ENCODE results near the gene EPX.
"Not testable (repeated sequence)": the region's sequence is repeated elsewhere in the genome, so short reads cannot be mapped to it uniquely, and the experiment has no call there.

EPX gene, protein sequence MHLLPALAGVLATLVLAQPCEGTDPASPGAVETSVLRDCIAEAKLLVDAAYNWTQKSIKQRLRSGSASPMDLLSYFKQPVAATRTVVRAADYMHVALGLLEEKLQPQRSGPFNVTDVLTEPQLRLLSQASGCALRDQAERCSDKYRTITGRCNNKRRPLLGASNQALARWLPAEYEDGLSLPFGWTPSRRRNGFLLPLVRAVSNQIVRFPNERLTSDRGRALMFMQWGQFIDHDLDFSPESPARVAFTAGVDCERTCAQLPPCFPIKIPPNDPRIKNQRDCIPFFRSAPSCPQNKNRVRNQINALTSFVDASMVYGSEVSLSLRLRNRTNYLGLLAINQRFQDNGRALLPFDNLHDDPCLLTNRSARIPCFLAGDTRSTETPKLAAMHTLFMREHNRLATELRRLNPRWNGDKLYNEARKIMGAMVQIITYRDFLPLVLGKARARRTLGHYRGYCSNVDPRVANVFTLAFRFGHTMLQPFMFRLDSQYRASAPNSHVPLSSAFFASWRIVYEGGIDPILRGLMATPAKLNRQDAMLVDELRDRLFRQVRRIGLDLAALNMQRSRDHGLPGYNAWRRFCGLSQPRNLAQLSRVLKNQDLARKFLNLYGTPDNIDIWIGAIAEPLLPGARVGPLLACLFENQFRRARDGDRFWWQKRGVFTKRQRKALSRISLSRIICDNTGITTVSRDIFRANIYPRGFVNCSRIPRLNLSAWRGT

DNA sequence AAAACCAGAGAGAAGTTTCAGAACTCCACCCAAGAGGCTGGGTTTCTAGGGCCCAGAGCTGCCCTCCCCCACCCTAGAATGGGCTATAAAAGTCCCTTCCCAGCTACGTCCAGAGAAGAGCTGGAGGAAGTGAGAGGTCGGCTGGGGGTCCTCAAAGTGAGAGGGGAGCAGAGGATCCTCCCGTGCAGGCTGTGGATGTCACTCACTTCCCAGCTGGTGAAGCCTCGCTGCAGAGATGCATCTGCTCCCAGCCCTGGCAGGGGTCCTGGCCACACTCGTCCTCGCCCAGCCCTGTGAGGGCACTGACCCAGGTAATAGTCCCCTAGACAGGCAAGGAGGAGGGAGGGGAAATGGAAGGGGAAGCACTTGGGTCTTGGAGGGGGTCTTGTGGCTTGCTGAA, at the start of gene EPX:
TSS of gene EPX (plus strand) at position 115 of the 400 bp plus-strand sequence. CDS start at position 236, 121 bp downstream.
- no peaks in the 10 kb centered on the region for H3K9me3 ChIP-seq (ENCODE audit: control insufficient read depth, low read length)
- H3K27me3 ChIP-seq (replicated peaks; ENCODE audit: control insufficient read depth, insufficient read depth, low read length): peaks cover 71% of the 10 kb centered on the region
- H3K4me1 ChIP-seq (ENCODE audit: control insufficient read depth, insufficient read depth, low read length): peaks cover 11% of the 10 kb centered on the region
- no peak within 1 kb of the TSS for H3K4me3 ChIP-seq (ENCODE audit: low read length)
- H3K36me3 ChIP-seq (ENCODE audit: control insufficient read depth, insufficient read depth, low read length, severe bottlenecking): no peaks in the 10 kb centered on the region
- no peak for DNase-seq (ENCODE audit: low read depth)
- H3K9ac ChIP-seq (ENCODE audit: low read length): no peak within 1 kb of the TSS

DNA sequence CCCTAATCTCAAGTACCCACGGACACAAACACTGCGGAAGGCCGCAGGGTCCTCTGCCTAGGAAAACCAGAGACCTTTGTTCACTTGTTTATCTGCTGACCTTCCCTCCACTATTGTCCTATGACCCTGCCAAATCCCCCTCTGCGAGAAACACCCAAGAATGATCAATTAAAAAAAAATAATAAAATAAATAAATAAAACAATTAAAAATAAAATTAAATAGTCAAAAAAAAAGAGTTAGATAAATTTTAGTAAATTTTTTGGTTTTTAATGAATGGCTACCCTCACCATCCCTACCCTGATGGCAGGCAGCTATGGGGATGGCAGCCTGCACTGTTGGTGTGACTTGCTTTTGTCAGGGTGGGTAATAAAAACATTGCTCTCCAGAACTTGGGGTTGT, 49.2 kb upstream of the EPX start:
- not testable (repeated sequence) for H3K4me1 ChIP-seq (ENCODE audit: control insufficient read depth, insufficient read depth, low read length); DNase-seq (ENCODE audit: low read depth); H3K9ac ChIP-seq (ENCODE audit: low read length); H3K36me3 ChIP-seq (ENCODE audit: control insufficient read depth, insufficient read depth, low read length, severe bottlenecking); H3K4me3 ChIP-seq (ENCODE audit: low read length)
- peaks cover 14% of the 10 kb centered on the region for H3K27me3 ChIP-seq (replicated peaks; ENCODE audit: control insufficient read depth, insufficient read depth, low read length)
- peaks cover 46% of the 10 kb centered on the region for H3K9me3 ChIP-seq (ENCODE audit: control insufficient read depth, low read length)

DNA sequence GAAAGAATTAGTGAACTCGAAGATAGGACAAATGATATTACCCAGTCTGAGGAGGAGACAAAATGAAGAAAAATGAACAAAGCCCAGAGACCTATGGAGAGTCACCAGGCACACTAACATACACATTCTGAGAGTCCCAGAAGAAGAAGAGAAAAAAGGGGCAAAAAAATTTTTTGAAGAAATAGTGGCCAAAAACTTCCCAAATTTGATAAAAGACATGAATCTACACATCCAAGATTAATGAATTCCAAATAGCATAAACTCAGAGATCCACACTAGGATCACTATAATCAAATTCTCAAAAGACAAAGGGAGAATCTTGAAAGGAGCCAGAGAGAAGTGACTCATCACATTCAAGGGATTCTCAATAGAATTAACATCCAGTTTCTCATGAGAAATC, 47.7 kb upstream of the EPX start:
- DNase-seq (ENCODE audit: low read depth): no peak
- Histone ChIP-seq H3K4me3 (ENCODE audit: low read length) (no peak overlapping the region), H3K36me3 (ENCODE audit: control insufficient read depth, insufficient read depth, low read length, severe bottlenecking) (no peaks in the 10 kb centered on the region), H3K4me1 (ENCODE audit: control insufficient read depth, insufficient read depth, low read length) (no peaks in the 10 kb centered on the region), H3K27me3 (replicated peaks; ENCODE audit: control insufficient read depth, insufficient read depth, low read length) (peaks cover 22% of the 10 kb centered on the region), H3K9ac (ENCODE audit: low read length) (no peak overlapping the region), H3K9me3 (ENCODE audit: control insufficient read depth, low read length) (peaks cover 51% of the 10 kb centered on the region)

DNA sequence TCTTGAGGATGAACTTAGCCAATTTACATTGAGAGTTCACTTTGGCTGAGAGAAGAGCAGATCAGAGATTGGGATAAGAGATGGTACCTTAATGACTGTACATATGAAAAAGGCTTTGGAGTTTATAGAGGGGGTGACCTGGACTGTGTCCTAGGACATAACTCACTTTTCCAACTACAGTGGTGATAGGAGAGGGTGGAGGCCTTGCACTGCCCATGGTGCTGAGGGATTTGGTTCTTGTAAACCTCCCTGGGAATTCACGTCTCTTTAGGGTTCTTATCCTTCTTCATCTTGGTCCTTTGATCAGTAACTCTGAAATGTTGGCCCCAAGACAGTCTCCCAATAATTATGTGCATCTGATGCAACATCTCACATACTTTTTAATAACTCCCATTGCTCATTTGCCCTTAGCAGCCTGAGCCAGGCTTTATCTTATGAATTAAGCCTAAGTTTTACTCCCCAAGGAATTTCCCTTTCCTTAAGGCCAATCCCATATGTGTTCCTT, 44.5 kb upstream of the EPX start, which contains the start of gene OR4D1:
TSS of gene OR4D1 (plus strand) at position 455 of the 505 bp plus-strand sequence. CDS start 6,770 bp downstream, outside the sequence.
- H3K9ac ChIP-seq (ENCODE audit: low read length): no peak within 1 kb of the TSS
- DNase-seq (ENCODE audit: low read depth): no peak
- H3K27me3 ChIP-seq (replicated peaks; ENCODE audit: control insufficient read depth, insufficient read depth, low read length): peaks cover 41% of the 10 kb centered on the region
- no peaks in the 10 kb centered on the region for H3K4me1 ChIP-seq (ENCODE audit: control insufficient read depth, insufficient read depth, low read length)
- no peaks in the 10 kb centered on the region for H3K36me3 ChIP-seq (ENCODE audit: control insufficient read depth, insufficient read depth, low read length, severe bottlenecking)
- H3K4me3 ChIP-seq (ENCODE audit: low read length): no peak within 1 kb of the TSS
- H3K9me3 ChIP-seq (ENCODE audit: control insufficient read depth, low read length): peaks cover 51% of the 10 kb centered on the region

DNA sequence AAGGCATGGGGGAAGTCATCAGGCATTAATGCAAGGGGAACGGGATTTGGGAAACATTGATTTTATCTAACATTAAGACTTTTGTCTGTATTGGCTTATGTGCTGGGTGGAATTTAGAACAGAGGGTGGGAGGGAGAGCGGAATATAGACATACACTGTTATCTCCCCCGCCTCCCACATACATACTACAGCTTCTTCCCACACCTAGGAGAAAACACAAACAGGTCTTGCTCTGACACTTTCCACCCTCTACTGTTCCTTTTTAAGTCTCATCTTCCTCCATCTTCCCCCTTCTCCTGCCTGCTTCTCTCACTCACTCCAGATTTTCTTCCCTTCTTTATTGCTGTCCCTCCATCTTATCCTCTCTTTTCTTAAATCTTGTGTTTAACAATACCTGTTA, 43.9 kb upstream of the EPX start:
- Histone ChIP-seq H3K9me3 (ENCODE audit: control insufficient read depth, low read length) (peaks cover 51% of the 10 kb centered on the region), H3K4me1 (ENCODE audit: control insufficient read depth, insufficient read depth, low read length) (no peaks in the 10 kb centered on the region), H3K9ac (ENCODE audit: low read length) (no peak overlapping the region), H3K4me3 (ENCODE audit: low read length) (no peak overlapping the region), H3K36me3 (ENCODE audit: control insufficient read depth, insufficient read depth, low read length, severe bottlenecking) (no peaks in the 10 kb centered on the region), H3K27me3 (replicated peaks; ENCODE audit: control insufficient read depth, insufficient read depth, low read length) (peaks cover 45% of the 10 kb centered on the region)
- no peak for DNase-seq (ENCODE audit: low read depth)

DNA sequence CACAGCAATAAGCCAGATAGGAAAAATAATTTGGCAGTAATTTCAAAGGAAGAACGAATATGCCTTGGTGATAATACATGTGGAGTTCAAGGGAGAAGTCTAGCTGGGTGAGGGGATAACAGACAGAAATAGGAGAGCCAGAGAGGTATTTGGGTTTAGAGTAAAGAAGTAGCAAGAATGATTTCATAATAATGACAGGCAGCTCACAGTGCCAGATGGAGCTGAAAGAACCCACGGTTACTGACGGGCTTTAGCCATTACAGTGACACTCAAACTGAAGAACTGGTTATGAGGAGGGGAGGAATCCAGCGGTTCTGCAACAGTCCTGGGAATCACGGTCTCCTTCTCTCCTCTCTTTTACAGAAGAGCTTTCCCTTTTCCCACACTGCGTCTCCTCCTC, 42.1 kb upstream of the EPX start:
- H3K27me3 ChIP-seq (replicated peaks; ENCODE audit: control insufficient read depth, insufficient read depth, low read length): peaks cover 57% of the 10 kb centered on the region

DNA sequence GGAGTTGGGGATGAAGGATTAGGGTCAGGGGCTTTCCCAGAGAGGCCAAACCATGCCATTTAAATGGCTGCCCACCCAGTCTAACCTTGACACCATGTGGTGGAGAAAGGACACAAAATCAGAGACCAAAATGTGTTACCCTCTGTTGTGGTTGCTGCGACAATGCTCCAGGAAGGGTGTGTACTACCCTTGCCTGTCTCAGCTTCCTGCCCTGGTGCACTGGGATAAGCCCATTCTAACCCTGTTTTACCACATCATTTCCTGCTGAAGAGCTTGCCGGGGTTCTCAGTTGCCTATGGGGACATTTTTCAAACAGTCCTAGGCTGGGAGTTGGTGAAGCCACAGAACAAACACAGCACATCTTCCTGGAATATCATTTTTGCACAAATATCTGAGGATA, 39.5 kb upstream of the EPX start:
- H3K9me3 ChIP-seq (ENCODE audit: control insufficient read depth, low read length): peaks cover 8% of the 10 kb centered on the region
- no peak overlapping the region for H3K9ac ChIP-seq (ENCODE audit: low read length)
- H3K4me3 ChIP-seq (ENCODE audit: low read length): no peak overlapping the region
- DNase-seq (ENCODE audit: low read depth): no peak
- H3K27me3 ChIP-seq (replicated peaks; ENCODE audit: control insufficient read depth, insufficient read depth, low read length): peaks cover 69% of the 10 kb centered on the region
- H3K36me3 ChIP-seq (ENCODE audit: control insufficient read depth, insufficient read depth, low read length, severe bottlenecking): no peaks in the 10 kb centered on the region
- H3K4me1 ChIP-seq (ENCODE audit: control insufficient read depth, insufficient read depth, low read length): no peaks in the 10 kb centered on the region

More for the DNA sequence above, 42.1 kb upstream of the EPX start:
- no peaks in the 10 kb centered on the region for H3K36me3 ChIP-seq (ENCODE audit: control insufficient read depth, insufficient read depth, low read length, severe bottlenecking)
- H3K4me1 ChIP-seq (ENCODE audit: control insufficient read depth, insufficient read depth, low read length): no peaks in the 10 kb centered on the region
- no peak overlapping the region for H3K9ac ChIP-seq (ENCODE audit: low read length)
- peaks cover 35% of the 10 kb centered on the region for H3K9me3 ChIP-seq (ENCODE audit: control insufficient read depth, low read length)
- no peak for DNase-seq (ENCODE audit: low read depth)
- no peak overlapping the region for H3K4me3 ChIP-seq (ENCODE audit: low read length)

DNA sequence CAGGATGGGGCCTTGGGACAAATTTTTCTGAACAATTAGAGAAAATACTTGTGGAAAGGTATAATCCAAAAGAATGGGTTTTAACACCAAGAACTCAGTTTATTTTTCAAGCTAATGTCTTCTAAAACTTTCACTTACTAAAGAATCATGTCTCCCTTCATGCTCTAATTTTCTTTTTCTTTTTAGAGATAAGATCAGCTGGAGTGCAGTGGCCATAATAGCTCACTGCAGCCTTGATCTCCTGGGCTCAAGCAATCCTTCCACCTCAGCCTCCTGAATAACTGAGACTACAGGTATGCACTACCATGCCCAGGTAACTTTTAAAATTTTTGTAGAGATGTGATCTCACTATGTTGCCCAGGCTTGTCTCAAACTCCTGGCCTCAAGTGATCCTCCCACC, 38.9 kb upstream of the EPX start:
- Histone ChIP-seq H3K36me3 (ENCODE audit: control insufficient read depth, insufficient read depth, low read length, severe bottlenecking) (no peaks in the 10 kb centered on the region), H3K9me3 (ENCODE audit: control insufficient read depth, low read length) (peaks cover 3% of the 10 kb centered on the region), H3K9ac (ENCODE audit: low read length) (no peak overlapping the region), H3K4me1 (ENCODE audit: control insufficient read depth, insufficient read depth, low read length) (no peaks in the 10 kb centered on the region), H3K27me3 (replicated peaks; ENCODE audit: control insufficient read depth, insufficient read depth, low read length) (peaks cover 69% of the 10 kb centered on the region), H3K4me3 (ENCODE audit: low read length) (no peak overlapping the region)
- DNase-seq (ENCODE audit: low read depth): no peak

DNA sequence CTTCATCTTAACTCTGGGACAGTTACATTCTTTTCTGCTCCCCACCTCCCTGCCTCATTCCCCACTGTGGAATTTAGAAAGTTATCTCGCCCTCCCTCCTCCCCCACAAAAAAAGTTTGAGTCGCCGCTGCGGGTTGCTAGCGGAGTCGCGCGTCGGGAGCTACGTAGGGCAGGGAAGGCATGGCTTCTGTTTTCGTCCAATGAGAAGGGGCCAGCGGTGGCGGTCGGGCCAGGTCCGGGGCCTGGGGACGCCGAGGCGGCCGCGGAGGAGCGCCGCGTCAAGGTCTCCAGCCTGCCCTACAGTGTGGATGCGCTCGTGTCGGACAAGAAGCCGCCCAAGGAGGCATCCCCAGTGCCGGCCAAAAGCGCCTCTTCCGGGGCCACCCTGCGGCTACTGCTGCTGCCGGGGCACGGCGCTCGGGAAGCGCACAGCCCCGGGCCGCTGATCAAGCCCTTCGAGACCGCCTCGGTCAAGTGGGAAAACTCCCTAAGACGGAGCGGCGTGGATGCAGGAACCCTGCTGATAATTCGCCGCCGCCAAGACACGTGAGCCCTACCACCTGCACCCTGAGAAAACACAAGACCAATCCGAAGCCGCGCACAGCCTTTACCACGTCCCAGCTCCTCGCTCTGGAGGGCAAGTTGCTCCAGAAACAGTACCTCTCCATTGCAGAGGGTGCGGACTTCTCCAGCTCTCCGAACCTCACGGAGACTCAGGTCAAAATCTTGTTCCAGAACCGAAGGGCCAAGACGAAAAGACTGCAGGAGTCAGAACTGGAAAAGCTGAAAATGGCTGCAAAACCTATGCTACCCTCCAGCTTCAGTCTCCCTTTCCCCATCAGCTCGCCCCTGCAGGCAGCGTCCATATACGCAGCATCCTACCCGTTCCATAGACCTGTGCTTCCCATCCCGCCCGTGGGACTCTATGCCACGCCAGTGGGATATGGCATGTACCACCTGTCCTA, 35.4 kb upstream of the EPX start:
- H3K4me1 ChIP-seq (ENCODE audit: control insufficient read depth, insufficient read depth, low read length): no peaks in the 10 kb centered on the region

DNA sequence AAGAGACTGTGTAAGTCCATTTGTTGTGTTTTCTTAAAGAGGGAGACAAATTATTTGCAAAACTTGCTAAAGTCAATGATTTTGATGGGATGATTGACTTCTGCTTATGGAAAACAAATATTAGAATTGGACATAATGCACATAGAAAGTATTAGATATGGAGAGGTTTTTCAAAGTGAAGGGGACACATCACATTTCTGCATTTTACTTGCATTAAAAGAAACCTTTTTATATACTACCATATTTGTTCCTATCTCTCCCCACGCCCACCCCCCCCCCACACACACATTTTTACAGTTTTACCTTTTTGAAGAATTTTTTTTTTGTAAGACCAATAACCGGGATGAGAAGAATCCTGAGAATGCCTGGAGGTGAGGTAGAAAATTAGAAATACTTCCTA, 34.3 kb upstream of the EPX start:
- peaks cover 66% of the 10 kb centered on the region for H3K27me3 ChIP-seq (replicated peaks; ENCODE audit: control insufficient read depth, insufficient read depth, low read length)
- H3K9ac ChIP-seq (ENCODE audit: low read length): no peak overlapping the region
- peaks cover 6% of the 10 kb centered on the region for H3K9me3 ChIP-seq (ENCODE audit: control insufficient read depth, low read length)
- no peak for DNase-seq (ENCODE audit: low read depth)
- no peaks in the 10 kb centered on the region for H3K4me1 ChIP-seq (ENCODE audit: control insufficient read depth, insufficient read depth, low read length)
- no peak overlapping the region for H3K4me3 ChIP-seq (ENCODE audit: low read length)
- H3K36me3 ChIP-seq (ENCODE audit: control insufficient read depth, insufficient read depth, low read length, severe bottlenecking): no peaks in the 10 kb centered on the region

More for the DNA sequence above, 35.4 kb upstream of the EPX start:
- Histone ChIP-seq H3K9ac (ENCODE audit: low read length) (no peak overlapping the region), H3K27me3 (replicated peaks; ENCODE audit: control insufficient read depth, insufficient read depth, low read length) (peaks cover 69% of the 10 kb centered on the region), H3K9me3 (ENCODE audit: control insufficient read depth, low read length) (peaks cover 3% of the 10 kb centered on the region), H3K36me3 (ENCODE audit: control insufficient read depth, insufficient read depth, low read length, severe bottlenecking) (no peaks in the 10 kb centered on the region), H3K4me3 (ENCODE audit: low read length) (peak overlapping the region; percentile 38)
- DNase-seq (ENCODE audit: low read depth): no peak

Measured in adipocyte (in vitro differentiated cells).